Upper lobe of left lung (tissue), 4 donors: Measurements from ENCODE around the gene MALRD1.

ENCODE experiments used
- CTCF ChIP-seq, 6 experiments: fragments of 450-650 bp in 4 of 6; fragments of 200-600 bp in 2 of 6; sonication (generic) in 2 of 6; IDR thresholded peaks; one replicate each; pipeline ENCODE4 v1.5.1; 2016 to 2019; ENCODE audit warnings: antibody characterized with exemption in 6 of 6
- POLR2A ChIP-seq, 4 donors: fragments of 450-650 bp; IDR thresholded peaks; one replicate each; pipeline ENCODE4 v1.5.1; 2016 to 2017; ENCODE audit warnings: antibody characterized with exemption in 4 of 4, mild to moderate bottlenecking in 2 of 4

DNA sequence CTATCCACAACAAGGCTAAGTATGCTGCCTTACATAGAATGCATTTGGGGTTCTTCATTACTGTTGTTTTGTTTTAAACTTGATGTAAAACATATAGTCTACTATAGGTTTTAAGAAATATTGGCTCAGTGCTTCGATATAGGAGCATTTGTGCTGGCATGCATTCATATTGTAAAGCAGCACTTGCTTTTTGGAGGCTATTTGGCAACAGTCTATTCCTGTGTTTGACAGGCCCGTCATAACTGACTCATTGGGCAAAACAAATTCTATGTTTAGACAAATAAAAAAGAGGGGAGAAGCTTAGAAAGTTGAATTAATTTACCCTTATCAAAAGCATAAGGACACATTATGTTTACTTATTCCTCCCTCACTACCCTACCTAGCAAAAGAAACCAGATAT is 729.2 kb downstream of the MALRD1 start:
- TF ChIP-seq CTCF (IDR thresholded peaks at IDR 0.05) (no peak), POLR2A (IDR thresholded peaks at IDR 0.05) (no peak)
